GM12801 (cell line): ENCODE results near the gene LTK.

ENCODE experiments used
- TF ChIP-seq, protein P1 (sequence below): IDR thresholded peaks from one replicate; pipeline ENCODE4 v1.5.1; 2011; ENCODE audit warnings: control low read depth; ENCODE audit not compliant: insufficient read length; ENCODE audit errors: extremely low read depth

Gene LTK

DNA sequence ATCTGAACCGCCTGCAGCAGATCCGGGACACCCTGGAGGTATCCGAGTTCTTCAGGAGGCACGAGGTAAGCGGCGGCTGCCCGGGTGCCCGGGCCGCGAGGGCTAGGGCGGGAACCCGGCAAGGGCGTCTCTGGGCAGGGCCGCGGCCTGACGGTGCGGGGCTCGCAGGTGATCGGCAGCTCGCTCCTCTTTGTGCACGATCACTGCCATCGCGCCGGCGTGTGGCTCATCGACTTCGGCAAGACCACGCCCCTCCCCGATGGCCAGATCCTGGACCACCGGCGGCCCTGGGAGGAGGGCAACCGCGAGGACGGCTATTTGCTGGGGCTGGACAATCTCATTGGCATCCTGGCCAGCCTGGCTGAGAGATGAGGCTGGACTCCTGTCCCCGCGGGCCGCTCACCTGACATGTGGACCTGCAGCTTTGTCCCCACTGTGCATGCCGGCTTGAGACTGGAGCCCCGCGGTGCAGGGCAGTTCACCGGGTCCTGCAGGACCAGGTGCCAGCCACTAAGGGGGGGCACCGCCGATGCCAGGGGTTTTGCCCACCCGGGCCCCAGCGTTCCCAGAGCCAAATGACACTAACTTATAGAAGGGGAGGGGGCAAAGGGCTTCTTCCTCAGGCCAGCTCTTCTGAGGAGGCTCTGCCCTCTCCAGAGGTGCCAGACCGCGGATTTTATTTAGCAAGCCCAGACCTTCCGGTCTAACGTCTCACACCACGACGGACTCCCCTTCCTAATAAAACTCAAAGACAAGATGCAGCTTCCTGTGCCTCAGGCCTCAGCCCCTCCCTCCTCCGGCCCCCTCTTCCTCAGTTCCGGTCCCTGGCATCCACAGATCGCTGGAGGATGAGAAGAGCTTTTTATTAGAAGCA lies 10.6 kb downstream of the LTK start:
- TF ChIP-seq, protein P1, sequence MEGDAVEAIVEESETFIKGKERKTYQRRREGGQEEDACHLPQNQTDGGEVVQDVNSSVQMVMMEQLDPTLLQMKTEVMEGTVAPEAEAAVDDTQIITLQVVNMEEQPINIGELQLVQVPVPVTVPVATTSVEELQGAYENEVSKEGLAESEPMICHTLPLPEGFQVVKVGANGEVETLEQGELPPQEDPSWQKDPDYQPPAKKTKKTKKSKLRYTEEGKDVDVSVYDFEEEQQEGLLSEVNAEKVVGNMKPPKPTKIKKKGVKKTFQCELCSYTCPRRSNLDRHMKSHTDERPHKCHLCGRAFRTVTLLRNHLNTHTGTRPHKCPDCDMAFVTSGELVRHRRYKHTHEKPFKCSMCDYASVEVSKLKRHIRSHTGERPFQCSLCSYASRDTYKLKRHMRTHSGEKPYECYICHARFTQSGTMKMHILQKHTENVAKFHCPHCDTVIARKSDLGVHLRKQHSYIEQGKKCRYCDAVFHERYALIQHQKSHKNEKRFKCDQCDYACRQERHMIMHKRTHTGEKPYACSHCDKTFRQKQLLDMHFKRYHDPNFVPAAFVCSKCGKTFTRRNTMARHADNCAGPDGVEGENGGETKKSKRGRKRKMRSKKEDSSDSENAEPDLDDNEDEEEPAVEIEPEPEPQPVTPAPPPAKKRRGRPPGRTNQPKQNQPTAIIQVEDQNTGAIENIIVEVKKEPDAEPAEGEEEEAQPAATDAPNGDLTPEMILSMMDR, result no peak

GRCh38 chr15:41501931-41502794 lies 11.5 kb downstream of the LTK start:
- TF ChIP-seq, protein P1, result no peak

- TF ChIP-seq, protein P1, result no peak
Observed at GRCh38 chr15:41501191-41501917, 12.3 kb downstream of the LTK start.

GRCh38 chr15:41499109-41499851 lies 14.3 kb downstream of the LTK start:
- TF ChIP-seq, protein P1, result no peak

GRCh38 chr15:41498657-41499056 lies 15.0 kb downstream of the LTK start:
- TF ChIP-seq, protein P1, result no peak

DNA sequence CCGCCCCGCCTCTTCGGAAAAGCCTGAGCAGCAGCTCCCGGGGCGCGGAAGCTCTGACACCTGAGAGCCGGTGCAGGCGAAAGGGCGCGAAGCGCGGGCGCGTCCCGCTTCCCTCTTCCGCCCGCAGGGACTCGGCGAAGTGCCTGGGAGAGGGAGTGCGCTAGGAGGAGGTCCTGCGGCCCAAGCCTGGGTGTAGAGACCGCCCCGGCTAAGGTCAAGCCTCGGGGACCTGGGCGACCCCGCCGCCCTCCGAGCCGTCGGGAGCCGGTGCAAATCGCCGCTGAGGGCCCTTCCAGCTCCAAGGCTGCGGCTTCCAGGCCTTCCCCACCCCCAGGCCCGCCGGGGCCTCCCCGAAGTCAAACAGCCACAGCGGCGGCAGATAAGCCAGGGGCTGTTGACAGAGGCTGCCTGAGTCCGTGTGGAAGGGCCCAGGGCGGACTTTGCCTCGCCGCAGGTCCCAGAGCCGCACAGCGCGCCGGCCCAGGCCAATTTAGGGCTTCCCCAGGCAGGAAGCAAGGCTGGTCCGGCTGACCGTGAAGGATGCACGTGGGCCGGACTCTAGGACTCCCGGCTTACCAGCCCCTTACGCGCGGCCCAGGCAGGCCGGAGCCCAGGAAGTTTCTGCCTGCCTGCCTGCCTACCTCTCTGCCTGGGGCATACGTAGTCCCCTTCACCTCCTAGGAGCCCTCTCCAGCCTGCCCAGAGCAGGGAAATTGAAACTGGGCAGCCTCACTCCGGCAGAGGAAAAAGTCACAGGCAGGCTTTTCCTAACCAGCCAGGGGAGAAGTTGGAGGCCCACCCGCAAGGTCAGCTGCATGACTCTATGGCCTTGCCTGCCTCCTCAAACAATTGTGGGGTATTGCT lies 17.7 kb downstream of the LTK start:
- TF ChIP-seq, protein P1, result no peak
